Measurements from ENCODE around the gene FAU.

FAU gene

DNA sequence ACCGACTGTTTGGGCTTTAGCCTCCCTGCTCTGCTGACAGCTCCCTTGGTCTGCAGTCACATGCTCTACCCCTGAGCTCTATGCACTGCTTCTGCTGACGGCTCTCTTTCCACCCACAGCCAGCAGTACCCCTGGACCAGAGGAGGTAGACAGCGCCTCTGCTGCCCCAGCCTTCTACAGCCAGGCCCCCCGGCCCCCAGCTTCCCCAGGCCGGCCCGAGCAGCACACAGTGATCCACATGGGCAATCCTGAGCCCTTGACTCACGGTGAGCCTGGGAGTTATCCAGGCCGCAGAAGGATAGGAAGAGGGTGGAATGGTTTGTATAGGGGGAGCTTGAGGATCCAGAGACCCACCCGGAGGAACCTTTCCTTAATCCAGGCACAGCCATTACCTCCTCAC, 35.1 kb downstream of the FAU start:
- Histone ChIP-seq H3K9me3 (ENCODE audit: control insufficient read depth, insufficient read depth, low read length) (no peaks in the 10 kb centered on the region), H3K27ac (ENCODE audit: low read length) (no peak overlapping the region), H3K36me3 (ENCODE audit: control insufficient read depth, insufficient read depth, low read length) (peaks cover 9% of the 10 kb centered on the region; the same call in 1 of the 2 replicates), H3K4me3 (ENCODE audit: low read length) (no peak overlapping the region), H3K4me1 (ENCODE audit: control insufficient read depth, insufficient read depth, low read length) (no peaks in the 10 kb centered on the region), H3K27me3 (ENCODE audit: control insufficient read depth, insufficient read depth, low read length) (no peaks in the 10 kb centered on the region)
- no CpG with 5 or more reads among the region's 9 CpGs for WGBS (ENCODE audit: insufficient coverage, insufficient read length)
- no peak for DNase-seq (ENCODE audit: low read depth, low spot score)

DNA sequence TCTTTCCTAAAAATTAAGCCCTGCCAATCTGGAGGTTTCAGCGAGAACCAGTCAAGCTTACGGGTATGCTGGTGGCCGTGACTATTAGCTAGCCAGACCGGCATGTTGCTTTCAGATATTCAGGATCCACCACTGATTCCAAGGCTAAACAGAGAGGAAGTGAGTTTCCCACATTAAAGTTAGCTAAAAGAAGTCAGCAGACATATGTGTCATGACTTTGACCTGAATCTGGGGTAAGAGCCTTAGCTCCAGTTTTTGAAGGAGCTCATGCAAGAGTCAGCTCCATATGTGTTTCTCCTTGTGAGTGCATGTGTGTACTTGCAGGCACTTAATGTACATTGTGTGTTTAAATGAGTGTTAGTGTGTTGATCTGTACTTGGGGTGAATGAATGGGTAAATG, 36.5 kb downstream of the FAU start:
- Histone ChIP-seq H3K27ac (ENCODE audit: low read length) (no peak overlapping the region), H3K4me1 (ENCODE audit: control insufficient read depth, insufficient read depth, low read length) (no peaks in the 10 kb centered on the region), H3K9me3 (ENCODE audit: control insufficient read depth, insufficient read depth, low read length) (no peaks in the 10 kb centered on the region), H3K27me3 (ENCODE audit: control insufficient read depth, insufficient read depth, low read length) (no peaks in the 10 kb centered on the region), H3K4me3 (ENCODE audit: low read length) (no peak overlapping the region), H3K36me3 (ENCODE audit: control insufficient read depth, insufficient read depth, low read length) (peaks cover 15% of the 10 kb centered on the region)
- no CpG with 5 or more reads among the region's 4 CpGs for WGBS (ENCODE audit: insufficient coverage, insufficient read length)
- no peak for DNase-seq (ENCODE audit: low read depth, low spot score)

DNA sequence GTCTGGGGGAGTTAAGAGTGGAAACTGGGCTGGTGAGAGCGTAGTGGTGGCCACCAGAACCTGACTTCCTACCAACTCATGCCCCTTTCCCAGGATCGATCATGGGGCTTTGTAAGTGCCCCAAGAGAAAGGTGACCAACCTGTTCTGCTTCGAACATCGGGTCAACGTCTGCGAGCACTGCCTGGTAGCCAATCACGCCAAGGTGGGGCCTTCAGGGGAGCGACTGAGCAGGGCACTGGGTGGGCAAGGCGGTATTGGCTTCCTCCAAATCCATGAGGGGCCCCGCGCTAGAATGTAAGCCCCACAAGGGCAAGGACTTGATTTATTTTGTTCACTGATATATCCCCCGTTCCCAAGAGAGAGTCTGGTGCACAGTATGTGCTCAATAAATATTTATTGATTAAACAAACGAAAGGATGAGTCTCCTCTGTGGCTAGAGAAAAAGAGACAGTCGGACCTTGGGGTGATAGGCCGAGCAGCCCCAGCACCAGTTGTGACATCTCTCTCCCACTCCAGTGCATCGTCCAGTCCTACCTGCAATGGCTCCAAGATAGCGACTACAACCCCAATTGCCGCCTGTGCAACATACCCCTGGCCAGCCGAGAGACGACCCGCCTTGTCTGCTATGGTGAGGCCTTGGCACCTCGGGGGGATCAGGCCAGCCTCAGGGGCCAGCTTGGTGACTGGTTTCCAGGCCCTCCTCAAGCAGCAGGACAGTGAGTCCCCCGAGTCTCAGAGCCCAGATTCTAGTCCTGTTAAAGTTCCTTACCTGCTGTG, 37.1 kb downstream of the FAU start:
- no peaks in the 10 kb centered on the region for H3K4me1 ChIP-seq (ENCODE audit: control insufficient read depth, insufficient read depth, low read length)
- H3K4me3 ChIP-seq (ENCODE audit: low read length) = peak overlapping the region; percentile 94
- H3K9me3 ChIP-seq (ENCODE audit: control insufficient read depth, insufficient read depth, low read length) = no peaks in the 10 kb centered on the region
- WGBS (ENCODE audit: insufficient coverage, insufficient read length) = no CpG with 5 or more reads among the region's 23 CpGs
- no peak for DNase-seq (ENCODE audit: low read depth, low spot score)
- H3K27me3 ChIP-seq (ENCODE audit: control insufficient read depth, insufficient read depth, low read length) = no peaks in the 10 kb centered on the region
- no peak overlapping the region for H3K27ac ChIP-seq (ENCODE audit: low read length)
- peaks cover 17% of the 10 kb centered on the region for H3K36me3 ChIP-seq (ENCODE audit: control insufficient read depth, insufficient read depth, low read length)

DNA sequence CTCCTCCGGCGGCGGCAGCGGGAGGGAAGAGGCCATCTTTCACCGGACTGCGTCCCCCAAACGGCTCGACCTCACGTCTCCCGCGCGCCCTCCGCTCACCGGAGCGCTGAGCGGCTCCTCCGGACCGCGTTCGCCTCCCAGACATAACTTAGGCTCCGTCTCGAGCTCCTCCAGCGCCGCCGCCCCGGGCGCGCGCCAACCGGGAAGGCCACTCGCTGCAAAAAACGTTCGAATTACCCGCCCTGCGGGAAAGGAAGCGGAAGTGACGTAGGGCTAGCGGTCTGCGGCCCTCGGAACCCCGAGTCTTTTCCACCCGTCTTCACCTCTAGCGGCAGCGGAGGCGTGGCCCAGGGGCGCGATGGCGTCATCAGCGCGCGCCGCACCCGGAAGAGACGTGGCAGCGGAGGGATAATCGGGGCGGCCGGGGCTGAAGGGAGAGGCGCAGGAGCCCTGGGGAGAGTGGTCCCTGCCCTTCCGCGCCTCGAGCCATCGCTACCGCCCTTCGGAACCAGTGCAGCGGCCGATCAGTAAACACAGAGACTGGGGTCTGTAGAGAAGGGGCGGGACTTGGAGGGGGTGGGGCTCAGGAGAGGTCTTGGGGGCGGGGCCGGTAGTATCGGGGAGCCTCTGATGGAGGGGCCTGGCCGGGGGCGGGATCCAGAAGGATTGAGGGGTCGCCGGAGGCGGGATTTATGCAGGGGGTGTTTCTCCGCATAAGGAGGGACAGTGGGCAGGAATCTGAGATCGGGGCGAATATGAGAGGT, 37.9 kb downstream of the FAU start, which contains the start of the genes CDCA5 and ZFPL1:
Gene CDCA5, minus strand, starts transcription at position 207 of the 764 bp plus-strand sequence. Its CDS starts 62 bp downstream, at position 145.
Gene ZFPL1, plus strand, starts transcription at position 389 of the 764 bp plus-strand sequence. CDS start 477 bp downstream, outside the sequence.
- DNase-seq (ENCODE audit: low read depth, low spot score) = peak; percentile 89
- WGBS (ENCODE audit: insufficient coverage, insufficient read length) = no CpG with 5 or more reads among the region's 79 CpGs
- Histone ChIP-seq H3K27ac (ENCODE audit: low read length) (no peak within 1 kb of the TSS), H3K4me1 (ENCODE audit: control insufficient read depth, insufficient read depth, low read length) (no peaks in the 10 kb centered on the region), H3K36me3 (ENCODE audit: control insufficient read depth, insufficient read depth, low read length) (peaks cover 19% of the 10 kb centered on the region), H3K9me3 (ENCODE audit: control insufficient read depth, insufficient read depth, low read length) (no peaks in the 10 kb centered on the region), H3K27me3 (ENCODE audit: control insufficient read depth, insufficient read depth, low read length) (no peaks in the 10 kb centered on the region), H3K4me3 (ENCODE audit: low read length) (peak within 1 kb of the TSS; percentile 94)

- H3K4me3 ChIP-seq (ENCODE audit: low read length) = peak overlapping the region; percentile 94
- whole genome bisulfite sequencing (ENCODE audit: insufficient coverage, insufficient read length) = no CpG with 5 or more reads among the region's 13 CpGs
- H3K9me3 ChIP-seq (ENCODE audit: control insufficient read depth, insufficient read depth, low read length) = no peaks in the 10 kb centered on the region
- DNase-seq (ENCODE audit: low read depth, low spot score) = no peak
- no peaks in the 10 kb centered on the region for H3K27me3 ChIP-seq (ENCODE audit: control insufficient read depth, insufficient read depth, low read length)
- no peak overlapping the region for H3K27ac ChIP-seq (ENCODE audit: low read length)
- no peaks in the 10 kb centered on the region for H3K4me1 ChIP-seq (ENCODE audit: control insufficient read depth, insufficient read depth, low read length)
- H3K36me3 ChIP-seq (ENCODE audit: control insufficient read depth, insufficient read depth, low read length) = peaks cover 23% of the 10 kb centered on the region
Observed at GRCh38 chr11:65083134-65083833, 38.6 kb downstream of the FAU start.

- no peaks in the 10 kb centered on the region for H3K4me1 ChIP-seq (ENCODE audit: control insufficient read depth, insufficient read depth, low read length)
- H3K9me3 ChIP-seq (ENCODE audit: control insufficient read depth, insufficient read depth, low read length) = no peaks in the 10 kb centered on the region
- WGBS (ENCODE audit: insufficient coverage, insufficient read length) = no CpG with 5 or more reads among the region's 9 CpGs
- H3K36me3 ChIP-seq (ENCODE audit: control insufficient read depth, insufficient read depth, low read length) = peaks cover 18% of the 10 kb centered on the region
- no peak overlapping the region for H3K27ac ChIP-seq (ENCODE audit: low read length)
- DNase-seq (ENCODE audit: low read depth, low spot score) = no peak
- H3K4me3 ChIP-seq (ENCODE audit: low read length) = no peak overlapping the region
- no peaks in the 10 kb centered on the region for H3K27me3 ChIP-seq (ENCODE audit: control insufficient read depth, insufficient read depth, low read length)
Observed at GRCh38 chr11:65078786-65079342, 43.1 kb downstream of the FAU start.

- peak; percentile 33 for DNase-seq (ENCODE audit: low read depth, low spot score)
- H3K4me3 ChIP-seq (ENCODE audit: low read length) = no peak overlapping the region
- H3K27ac ChIP-seq (ENCODE audit: low read length) = no peak overlapping the region
- no peaks in the 10 kb centered on the region for H3K27me3 ChIP-seq (ENCODE audit: control insufficient read depth, insufficient read depth, low read length)
- WGBS (ENCODE audit: insufficient coverage, insufficient read length) = no CpG with 5 or more reads among the region's 3 CpGs
- peaks cover 18% of the 10 kb centered on the region for H3K36me3 ChIP-seq (ENCODE audit: control insufficient read depth, insufficient read depth, low read length)
- no peaks in the 10 kb centered on the region for H3K4me1 ChIP-seq (ENCODE audit: control insufficient read depth, insufficient read depth, low read length)
- H3K9me3 ChIP-seq (ENCODE audit: control insufficient read depth, insufficient read depth, low read length) = no peaks in the 10 kb centered on the region
Observed at GRCh38 chr11:65078151-65078550, 43.8 kb downstream of the FAU start.

DNA sequence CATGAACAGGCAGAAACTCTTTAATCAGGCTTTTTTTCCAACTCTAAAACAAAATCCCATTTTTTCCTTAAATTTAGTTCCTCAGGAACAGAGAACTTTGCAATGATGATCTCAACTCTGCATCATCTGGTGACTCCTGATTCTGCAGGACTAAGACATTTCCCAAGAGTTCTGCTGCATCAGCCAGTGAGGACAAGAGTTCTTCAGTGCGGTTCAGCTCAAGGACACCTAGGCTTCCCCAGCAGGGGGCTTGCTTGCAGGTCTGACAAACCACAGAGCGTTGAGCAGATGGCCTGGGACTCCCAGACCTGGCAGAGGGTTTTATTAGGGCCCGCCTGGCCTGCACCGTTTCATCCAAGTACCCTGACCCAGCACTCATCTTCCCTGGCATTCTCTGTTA, 44.5 kb downstream of the FAU start:
- Histone ChIP-seq H3K27ac (ENCODE audit: low read length) (no peak overlapping the region), H3K4me1 (ENCODE audit: control insufficient read depth, insufficient read depth, low read length) (no peaks in the 10 kb centered on the region), H3K4me3 (ENCODE audit: low read length) (no peak overlapping the region), H3K9me3 (ENCODE audit: control insufficient read depth, insufficient read depth, low read length) (no peaks in the 10 kb centered on the region), H3K27me3 (ENCODE audit: control insufficient read depth, insufficient read depth, low read length) (no peaks in the 10 kb centered on the region), H3K36me3 (ENCODE audit: control insufficient read depth, insufficient read depth, low read length) (peaks cover 18% of the 10 kb centered on the region)
- WGBS (ENCODE audit: insufficient coverage, insufficient read length) = no CpG with 5 or more reads among the region's 4 CpGs
- no peak for DNase-seq (ENCODE audit: low read depth, low spot score)

GRCh38 chr11:65072631-65072966, 49.3 kb downstream of the FAU start:
- Histone ChIP-seq H3K36me3 (ENCODE audit: control insufficient read depth, insufficient read depth, low read length) (0 out of 2 replicates have a peak, but pooled peaks cover 3% of the 10 kb centered on the region), H3K27me3 (ENCODE audit: control insufficient read depth, insufficient read depth, low read length) (no peaks in the 10 kb centered on the region), H3K4me1 (ENCODE audit: control insufficient read depth, insufficient read depth, low read length) (no peaks in the 10 kb centered on the region), H3K9me3 (ENCODE audit: control insufficient read depth, insufficient read depth, low read length) (no peaks in the 10 kb centered on the region), H3K4me3 (ENCODE audit: low read length) (no peak overlapping the region), H3K27ac (ENCODE audit: low read length) (no peak overlapping the region)
- no peak for DNase-seq (ENCODE audit: low read depth, low spot score)
- WGBS (ENCODE audit: insufficient coverage, insufficient read length) = no CpG with 5 or more reads among the region's 1 CpG

Measured in iPS DF 6.9 (cell line).